KOPT-K1 (cell line): ENCODE measurements around the gene DXO.
"Not testable (repeated sequence)": the region's sequence is repeated elsewhere in the genome, so short reads cannot be mapped to it uniquely, and the experiment has no call there.

ENCODE experiments used
- H3K27ac ChIP-seq: fragments of 200-600 bp; sonication (generic); 2 replicates; pipeline ENCODE4 v1.5.1; 2016; ENCODE audit warnings: antibody characterized with exemption, mild to moderate bottlenecking, low read depth, low read length; ENCODE audit not compliant: poor library complexity, severe bottlenecking
- H3K36me3 ChIP-seq: fragments of 200-600 bp; sonication (generic); 2 replicates; pipeline ENCODE4 v1.5.1; 2017; ENCODE audit warnings: antibody characterized with exemption, mild to moderate bottlenecking, low read length, moderate library complexity; ENCODE audit not compliant: insufficient read depth
- H3K9me3 ChIP-seq: fragments of 200-600 bp; sonication (generic); 2 replicates; pipeline ENCODE4 v1.5.1; 2017; ENCODE audit warnings: antibody characterized with exemption, low read length, mild to moderate bottlenecking; ENCODE audit not compliant: insufficient read depth, poor library complexity, severe bottlenecking

Gene DXO

DNA sequence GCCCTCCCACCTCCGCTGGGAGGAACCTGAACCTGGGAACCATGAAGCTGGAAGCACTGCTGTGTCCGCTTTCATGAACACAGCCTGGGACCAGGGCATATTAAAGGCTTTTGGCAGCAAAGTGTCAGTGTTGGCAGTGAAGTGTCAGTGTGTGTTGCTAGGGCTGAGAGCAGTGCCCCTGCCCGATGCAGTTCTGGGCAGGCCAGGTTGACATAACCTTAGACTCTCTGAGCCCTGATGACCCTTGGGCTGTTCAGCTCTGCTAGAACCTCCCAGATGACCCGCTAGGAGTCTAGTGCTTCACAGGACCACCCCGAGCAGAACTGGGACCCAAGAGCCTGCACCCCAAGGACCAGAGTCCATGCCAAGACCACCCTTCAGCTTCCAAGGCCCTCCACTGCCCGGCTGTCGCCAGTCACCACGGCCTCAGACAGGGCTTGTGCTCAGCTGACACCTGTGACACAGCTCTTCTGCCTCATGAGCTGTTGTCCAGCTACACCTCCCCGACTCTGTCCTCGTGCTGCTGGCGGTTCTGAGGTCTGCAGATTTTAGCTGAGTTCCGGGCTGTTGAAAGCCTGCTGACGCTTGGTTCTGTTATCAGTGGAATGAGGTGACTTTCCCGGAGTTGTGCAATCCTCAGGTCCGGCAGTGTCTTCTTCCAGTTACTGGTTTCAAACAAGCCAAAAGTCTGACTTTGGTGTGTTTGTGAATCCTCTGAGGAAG, 30.8 kb upstream of the DXO start:
- H3K27ac ChIP-seq, H3K9me3 ChIP-seq, H3K36me3 ChIP-seq: not testable (repeated sequence)

DNA sequence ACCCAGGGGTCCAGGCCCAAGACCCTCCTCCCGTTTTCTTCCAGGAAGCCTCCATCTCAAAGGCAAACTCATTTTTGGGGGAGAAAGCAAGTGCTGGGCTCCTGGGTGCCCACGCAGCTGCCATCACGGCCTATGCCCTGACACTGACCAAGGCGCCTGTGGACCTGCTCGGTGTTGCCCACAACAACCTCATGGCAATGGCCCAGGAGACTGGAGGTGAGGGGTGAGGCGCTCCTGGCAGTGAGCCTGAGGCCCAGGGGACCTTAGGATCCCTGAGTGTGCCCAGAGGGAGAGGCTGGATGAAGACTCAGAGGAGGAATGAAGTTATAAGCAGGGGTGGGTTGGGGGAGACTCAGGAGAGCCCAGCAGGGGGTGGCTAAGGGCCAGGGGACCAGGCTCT, 24.4 kb upstream of the DXO start:
- H3K36me3 ChIP-seq, H3K27ac ChIP-seq, H3K9me3 ChIP-seq: not testable (repeated sequence)

DNA sequence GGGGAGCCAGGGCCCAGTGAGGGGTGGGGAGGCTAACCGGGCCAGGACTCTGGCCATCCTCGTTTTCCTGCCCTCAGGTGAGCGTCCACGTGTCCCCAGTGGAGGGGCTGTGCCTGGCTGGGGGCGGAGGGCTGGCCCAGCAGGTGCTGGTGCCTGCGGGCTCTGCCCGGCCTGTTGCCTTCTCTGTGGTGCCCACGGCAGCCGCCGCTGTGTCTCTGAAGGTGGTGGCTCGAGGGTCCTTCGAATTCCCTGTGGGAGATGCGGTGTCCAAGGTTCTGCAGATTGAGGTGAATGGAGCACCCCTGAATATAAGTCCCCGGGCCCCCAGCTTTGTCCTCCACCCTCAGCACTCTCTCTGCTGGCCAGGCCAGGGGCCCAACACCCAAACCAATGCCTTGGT, 22.5 kb upstream of the DXO start:
- H3K27ac ChIP-seq, H3K9me3 ChIP-seq, H3K36me3 ChIP-seq: not testable (repeated sequence)

DNA sequence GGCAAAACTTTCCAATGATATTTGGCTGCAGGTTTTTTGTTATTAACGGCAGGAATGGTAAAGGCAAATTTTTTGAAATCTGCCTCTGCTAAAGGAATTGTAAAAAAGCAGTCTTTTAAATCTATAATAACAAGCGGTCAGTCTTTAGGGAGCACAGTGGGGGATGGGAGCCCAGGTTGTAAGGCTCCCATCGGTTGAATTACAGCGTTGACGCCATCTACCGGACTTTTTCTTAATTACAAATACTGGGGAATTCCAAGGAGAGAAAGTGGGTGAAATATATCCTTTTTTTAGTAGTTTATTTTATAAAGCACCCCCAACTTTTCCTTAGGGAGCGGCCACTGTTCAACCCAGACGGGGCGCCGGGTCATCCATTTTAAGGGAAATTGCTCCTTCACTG, 17.4 kb upstream of the DXO start:
- not testable (repeated sequence) for H3K27ac ChIP-seq, H3K36me3 ChIP-seq

DNA sequence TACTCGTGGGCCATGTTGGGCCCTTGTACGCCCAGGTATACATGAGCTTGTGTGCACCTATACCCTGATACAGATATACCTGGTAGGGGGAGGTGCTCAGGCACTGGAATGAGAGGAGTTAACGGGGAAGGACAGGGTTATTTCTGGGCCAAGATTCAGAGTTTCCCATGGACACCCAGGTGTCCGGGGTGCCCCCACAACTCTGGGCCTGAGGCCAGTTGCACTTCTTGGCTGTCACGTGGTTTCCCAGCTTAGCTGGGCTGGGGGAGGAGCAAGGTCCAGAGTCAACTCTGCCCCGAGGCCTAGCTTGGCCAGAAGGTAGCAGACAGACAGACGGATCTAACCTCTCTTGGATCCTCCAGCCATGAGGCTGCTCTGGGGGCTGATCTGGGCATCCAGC, 9.8 kb upstream of the DXO start, which contains the start of gene C4A:
TSS of gene C4A (plus strand) at position 314 of the 400 bp plus-strand sequence. CDS start at position 365, 51 bp downstream.
- H3K36me3 ChIP-seq, H3K27ac ChIP-seq, H3K9me3 ChIP-seq: not testable (repeated sequence)

More for the DNA sequence above, 17.4 kb upstream of the DXO start:
- not testable (repeated sequence) for H3K9me3 ChIP-seq

DNA sequence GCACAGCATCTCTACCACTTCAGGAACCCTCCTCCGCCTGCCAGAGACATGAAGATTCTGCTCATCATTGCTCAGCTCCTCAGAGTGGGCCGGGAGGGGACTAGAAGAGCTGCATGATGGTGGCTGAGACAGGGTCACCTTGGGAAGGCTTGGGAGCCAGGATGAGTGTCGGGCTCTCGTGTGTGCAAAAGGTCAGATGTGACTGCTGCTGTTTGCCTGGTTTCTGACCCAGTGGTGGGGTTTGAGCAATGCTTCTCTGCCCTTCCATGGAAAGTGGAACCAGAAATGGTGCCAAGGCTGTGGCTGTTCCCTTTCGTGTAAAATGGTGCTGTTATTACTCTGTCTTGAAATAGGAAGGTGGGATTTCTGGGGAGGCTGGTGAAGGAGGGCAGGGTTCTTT, 9.1 kb upstream of the DXO start:
- H3K9me3 ChIP-seq, H3K27ac ChIP-seq, H3K36me3 ChIP-seq: not testable (repeated sequence)

DNA sequence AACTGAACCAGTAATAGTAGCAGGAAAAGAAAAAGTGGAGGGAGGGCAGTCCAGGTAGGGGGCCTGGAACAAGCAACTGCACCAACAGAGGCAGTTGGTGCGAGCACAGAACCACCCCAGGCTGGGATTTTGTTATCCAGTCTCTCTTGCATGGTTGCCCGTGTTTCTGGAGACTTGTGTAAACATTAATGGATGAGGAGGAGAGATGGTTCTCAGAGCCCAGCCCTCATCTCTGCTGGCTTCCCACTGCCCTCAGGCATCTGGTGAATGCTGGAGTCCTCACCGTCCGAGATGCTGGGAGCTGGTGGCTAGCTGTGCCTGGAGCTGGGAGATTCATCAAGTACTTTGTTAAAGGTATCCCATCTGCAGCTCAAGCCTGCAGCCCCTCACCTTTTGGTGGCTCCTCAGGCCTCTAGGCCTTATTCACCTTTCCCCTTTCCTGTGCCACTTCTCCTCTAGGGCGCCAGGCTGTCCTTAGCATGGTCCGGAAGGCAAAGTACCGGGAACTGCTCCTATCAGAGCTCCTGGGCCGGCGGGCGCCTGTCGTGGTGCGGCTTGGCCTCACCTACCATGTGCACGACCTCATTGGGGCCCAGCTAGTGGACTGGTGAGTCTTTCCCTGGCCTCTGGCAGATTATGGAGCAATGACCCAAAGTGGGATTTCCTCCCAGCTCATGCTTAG, 8.4 kb upstream of the DXO start:
- not testable (repeated sequence) for H3K9me3 ChIP-seq, H3K27ac ChIP-seq, H3K36me3 ChIP-seq

DNA sequence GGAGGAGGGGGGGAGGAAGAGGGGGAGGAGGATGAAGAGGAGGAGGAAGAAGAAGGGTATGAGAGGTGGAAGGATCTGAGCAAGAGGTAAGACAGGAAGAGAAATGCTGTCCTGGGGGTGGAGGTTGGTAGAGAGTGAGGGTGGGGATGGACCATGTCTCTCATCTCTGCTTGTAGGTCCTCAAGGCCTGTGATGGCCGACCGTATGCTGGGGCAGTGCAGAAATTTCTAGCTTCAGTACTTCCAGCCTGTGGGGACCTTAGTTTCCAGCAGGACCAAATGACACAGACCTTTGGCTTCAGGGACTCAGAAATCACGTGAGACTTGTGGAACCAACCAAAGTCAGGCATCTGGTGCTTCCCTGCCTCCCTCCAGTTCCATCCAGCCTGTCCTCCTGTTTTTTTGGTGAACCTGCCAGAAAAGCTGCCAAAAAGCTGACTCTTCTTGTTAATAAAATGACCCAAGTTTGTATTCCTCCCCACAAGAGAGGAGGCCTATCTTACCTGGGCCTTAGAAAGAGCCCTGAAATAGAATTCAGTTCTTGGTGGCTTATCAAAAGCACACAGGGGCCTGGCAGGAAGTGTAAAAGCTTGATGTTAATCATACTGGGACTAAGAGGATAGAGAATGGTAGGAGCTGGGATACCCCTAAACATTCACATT, 7.4 kb upstream of the DXO start:
- H3K9me3 ChIP-seq, result no peaks in the 10 kb centered on the region
- H3K27ac ChIP-seq, result no peak overlapping the region
- no peaks in the 10 kb centered on the region for H3K36me3 ChIP-seq

DNA sequence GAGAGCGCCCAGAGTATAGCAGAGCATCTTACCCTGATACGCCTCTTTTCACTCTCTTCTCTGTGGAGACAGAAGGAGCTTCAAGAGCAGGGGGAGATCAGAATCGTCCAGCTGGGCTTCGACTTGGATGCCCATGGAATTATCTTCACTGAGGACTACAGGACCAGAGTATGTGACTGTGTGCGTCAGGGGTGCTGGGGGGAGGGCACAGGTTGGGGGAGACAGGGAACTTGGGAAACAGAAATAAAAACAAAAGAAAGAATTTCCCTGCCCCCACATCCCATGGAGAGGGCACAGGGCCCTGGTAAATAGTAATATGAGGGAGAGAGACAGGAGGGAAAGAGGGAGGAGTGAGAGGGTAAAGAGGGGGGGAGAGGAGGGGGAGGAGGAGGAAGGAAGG, 6.9 kb upstream of the DXO start:
- no peaks in the 10 kb centered on the region for H3K9me3 ChIP-seq
- no peak overlapping the region for H3K27ac ChIP-seq
- H3K36me3 ChIP-seq, result no peaks in the 10 kb centered on the region

DNA sequence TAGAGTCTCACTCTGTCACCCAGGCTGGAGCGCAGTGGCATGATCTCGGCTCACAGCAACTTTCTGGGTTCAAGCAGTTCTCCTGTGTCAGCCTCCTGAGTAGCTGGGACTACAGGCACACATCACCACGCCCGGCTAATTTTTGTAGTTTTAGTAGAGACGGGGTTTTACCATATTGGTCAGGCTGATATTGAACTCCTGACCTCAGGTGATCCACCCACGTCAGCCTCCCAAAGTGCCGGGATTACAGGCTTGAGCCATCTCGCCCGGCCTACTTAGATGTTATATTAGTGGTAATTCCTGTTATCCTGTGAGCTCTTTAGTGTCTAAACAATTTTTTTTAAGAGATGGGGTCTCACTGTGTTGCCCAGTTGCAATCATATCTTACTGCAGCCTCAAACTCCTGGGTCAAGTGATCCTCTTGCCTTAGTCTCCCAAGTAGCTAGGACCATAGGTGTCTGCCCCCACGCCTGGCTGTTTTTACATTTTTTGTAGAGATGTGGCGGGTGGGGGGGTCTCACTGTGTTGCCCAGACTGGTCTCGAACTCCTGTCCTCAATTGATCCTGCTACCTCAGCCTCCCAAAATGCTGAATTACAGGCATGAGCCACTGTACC, 6.0 kb upstream of the DXO start:
- no peaks in the 10 kb centered on the region for H3K36me3 ChIP-seq
- H3K9me3 ChIP-seq, result no peaks in the 10 kb centered on the region
- no peak overlapping the region for H3K27ac ChIP-seq

DNA sequence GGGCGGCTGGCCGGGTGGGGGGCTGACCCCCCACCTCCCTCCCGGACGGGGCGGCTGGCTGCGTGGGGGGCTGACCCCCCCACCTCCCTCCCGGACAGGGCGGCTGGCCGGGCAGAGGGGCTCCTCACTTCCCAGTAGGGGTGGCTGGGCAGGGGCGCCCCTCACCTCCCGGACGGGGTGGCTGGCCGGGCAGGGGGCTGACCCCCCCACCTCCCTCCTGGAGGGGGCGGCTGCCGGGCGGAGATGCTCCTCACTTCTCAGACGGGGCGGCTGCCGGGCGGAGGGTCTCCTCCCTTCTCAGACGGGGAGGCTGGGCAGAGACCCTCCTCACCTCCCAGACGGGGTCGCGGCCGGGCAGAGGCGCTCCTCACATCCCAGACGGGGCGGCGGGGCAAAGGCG, 4.1 kb upstream of the DXO start:
- not testable (repeated sequence) for H3K36me3 ChIP-seq, H3K9me3 ChIP-seq

DNA sequence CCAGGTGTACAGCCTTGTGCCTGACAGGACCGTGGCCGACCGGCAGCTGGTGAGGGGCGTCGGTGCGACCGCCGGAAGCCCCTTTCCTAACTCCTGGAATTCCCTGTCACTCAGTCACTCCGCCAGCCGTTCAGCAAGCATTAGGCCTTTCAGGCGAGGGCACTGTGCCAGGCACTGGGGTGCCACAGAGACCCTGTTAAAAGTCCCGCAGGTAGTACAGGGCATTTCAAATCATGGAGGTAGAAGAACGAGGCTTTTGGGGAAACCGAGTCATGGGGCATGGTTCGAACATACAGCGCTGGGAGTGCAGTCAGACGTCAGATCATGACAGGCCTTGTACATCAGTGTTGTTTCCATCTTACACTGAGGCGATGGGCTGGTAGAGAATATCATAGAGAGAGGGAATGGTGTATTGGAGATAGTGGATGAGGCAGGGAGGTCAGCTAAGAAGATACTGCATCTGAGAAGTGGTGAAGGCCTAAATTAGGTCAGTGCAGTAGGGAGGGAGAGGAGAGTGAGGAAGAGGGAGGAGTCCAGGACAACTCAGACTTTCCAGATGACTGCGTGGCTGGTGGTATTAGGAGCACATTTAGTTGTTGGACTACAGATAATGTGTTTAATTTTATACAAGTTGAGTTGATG, 892 bp upstream of the DXO start:
- H3K27ac ChIP-seq, result peak overlapping the region; percentile 77
- no peaks in the 10 kb centered on the region for H3K9me3 ChIP-seq
- peaks cover 32% of the 10 kb centered on the region for H3K36me3 ChIP-seq

More for the DNA sequence above, 4.1 kb upstream of the DXO start:
- not testable (repeated sequence) for H3K27ac ChIP-seq

DNA sequence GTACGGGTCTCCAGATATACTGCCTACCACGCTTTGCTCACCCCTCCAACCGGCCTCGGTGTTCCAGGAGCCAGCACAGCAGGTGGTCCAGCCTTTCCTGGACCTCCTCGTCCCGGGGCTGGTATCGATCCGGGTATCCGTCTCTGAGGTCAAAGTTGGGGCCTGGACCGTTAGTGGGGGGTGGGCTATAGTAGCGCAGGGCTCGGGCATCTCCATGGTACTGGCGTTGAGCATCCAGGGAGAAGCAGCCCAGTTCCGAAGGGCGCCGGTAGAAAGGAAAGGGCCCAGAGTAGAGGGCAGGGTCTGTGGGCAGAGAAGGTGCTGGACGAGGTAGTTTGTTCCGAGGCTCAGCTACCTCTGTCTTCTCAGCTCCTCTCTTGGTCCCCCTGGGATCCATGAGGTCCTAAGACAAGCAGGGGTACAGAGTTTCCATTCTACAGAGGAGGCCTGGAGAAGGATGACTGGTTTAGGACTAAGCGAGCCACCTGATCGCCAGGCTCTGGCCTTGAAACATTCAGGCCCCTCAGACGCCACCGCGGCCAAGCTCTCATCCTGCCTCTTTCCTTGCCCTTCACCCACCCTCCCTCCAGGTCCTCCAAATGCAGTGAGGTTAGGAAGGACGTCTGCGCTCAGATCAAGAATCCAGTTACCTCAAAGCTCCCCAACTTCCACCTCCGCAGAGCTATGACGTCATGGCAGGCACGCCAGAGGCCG, 502 bp downstream of the DXO start:
- no peaks in the 10 kb centered on the region for H3K9me3 ChIP-seq
- H3K27ac ChIP-seq, result peak overlapping the region; percentile 77
- H3K36me3 ChIP-seq, result peaks cover 46% of the 10 kb centered on the region

DNA sequence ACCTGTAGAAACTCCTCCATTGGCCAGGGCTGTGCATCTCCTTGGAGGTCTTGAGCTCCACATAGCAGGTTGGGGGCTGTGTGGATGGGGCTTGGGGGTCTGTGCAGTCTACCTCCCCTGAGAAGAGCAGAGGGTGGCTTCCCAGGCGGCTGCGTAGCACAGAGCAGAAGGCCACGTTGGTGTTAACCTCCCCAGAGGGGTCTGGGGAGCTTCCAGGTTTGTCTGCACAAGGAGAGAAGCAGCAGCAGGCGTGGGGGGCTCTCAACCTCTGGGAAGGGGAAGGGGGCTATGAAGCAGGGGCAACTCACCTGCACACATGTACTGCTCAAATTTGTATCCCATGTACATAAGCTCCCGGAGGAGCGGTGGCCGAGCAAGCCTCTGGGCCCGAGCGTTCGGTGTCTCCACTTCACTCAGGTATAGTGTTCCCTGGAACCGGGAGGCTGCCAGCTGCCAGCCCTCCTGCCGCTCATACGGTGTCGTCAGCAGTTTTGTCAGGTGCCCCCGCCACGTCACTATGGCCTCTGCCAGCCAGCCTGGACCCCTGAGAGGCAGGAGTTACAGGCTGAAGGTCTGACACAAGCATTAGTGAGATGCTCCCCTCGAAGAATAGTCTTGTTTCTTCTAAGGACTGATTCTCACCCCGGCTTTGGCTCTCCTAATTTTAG, 1.2 kb downstream of the DXO start:
- Histone ChIP-seq H3K36me3 (peaks cover 53% of the 10 kb centered on the region), H3K9me3 (no peaks in the 10 kb centered on the region), H3K27ac (peak overlapping the region; percentile 77)
